ENCODE results near the gene FRAS1. TPM values are rescaled to one million over a fixed set of nuclear protein-coding genes. Genes with fewer than 3 reads are reported as not detected.
"Not testable (repeated sequence)": the region's sequence is repeated elsewhere in the genome, so short reads cannot be mapped to it uniquely, and the experiment has no call there.

Gene FRAS1
- total RNA-seq, 1 donor from 2014 or later: 8.8 TPM

DNA sequence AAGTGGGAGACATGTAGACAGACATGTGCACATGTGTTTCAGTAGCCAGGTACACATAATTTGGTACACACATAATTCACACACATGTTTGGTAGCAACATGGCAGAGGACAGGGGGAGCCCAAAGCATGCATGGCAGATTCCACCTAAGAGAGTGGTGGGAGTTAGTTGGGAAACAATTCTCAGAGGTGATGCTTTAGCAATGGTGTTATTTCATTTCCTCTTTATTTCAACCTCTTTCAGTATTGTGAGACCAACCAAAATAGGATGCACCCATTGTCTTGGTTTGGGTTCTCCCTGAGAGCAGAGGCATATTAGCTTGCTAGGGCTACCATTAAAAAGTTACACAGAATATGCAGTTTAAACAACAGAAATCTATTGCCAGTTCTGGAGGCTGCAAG, 402.2 kb downstream of the FRAS1 start:
- Histone ChIP-seq H3K36me3 (no peaks in the 10 kb centered on the region), H3K27ac (no peak overlapping the region), H3K4me1 (no peaks in the 10 kb centered on the region), H3K27me3 (no peaks in the 10 kb centered on the region), H3K9me3 (no peaks in the 10 kb centered on the region), H3K4me3 (no peak overlapping the region)
- intact Hi-C loops (cut with DNase I): no loop called here
- TF ChIP-seq POLR2A (IDR thresholded peaks at IDR 0.05) (no peak), POLR2AphosphoS5 (IDR thresholded peaks at IDR 0.05; ENCODE audit: insufficient read depth in 1 of 2, low read depth in 1 of 2) (no peak)
- TF ChIP-seq, protein P1, sequence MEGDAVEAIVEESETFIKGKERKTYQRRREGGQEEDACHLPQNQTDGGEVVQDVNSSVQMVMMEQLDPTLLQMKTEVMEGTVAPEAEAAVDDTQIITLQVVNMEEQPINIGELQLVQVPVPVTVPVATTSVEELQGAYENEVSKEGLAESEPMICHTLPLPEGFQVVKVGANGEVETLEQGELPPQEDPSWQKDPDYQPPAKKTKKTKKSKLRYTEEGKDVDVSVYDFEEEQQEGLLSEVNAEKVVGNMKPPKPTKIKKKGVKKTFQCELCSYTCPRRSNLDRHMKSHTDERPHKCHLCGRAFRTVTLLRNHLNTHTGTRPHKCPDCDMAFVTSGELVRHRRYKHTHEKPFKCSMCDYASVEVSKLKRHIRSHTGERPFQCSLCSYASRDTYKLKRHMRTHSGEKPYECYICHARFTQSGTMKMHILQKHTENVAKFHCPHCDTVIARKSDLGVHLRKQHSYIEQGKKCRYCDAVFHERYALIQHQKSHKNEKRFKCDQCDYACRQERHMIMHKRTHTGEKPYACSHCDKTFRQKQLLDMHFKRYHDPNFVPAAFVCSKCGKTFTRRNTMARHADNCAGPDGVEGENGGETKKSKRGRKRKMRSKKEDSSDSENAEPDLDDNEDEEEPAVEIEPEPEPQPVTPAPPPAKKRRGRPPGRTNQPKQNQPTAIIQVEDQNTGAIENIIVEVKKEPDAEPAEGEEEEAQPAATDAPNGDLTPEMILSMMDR (IDR thresholded peaks at IDR 0.05): no peak
- DNase-seq (ENCODE audit: extremely low spot score in 2 of 2): no peak

DNA sequence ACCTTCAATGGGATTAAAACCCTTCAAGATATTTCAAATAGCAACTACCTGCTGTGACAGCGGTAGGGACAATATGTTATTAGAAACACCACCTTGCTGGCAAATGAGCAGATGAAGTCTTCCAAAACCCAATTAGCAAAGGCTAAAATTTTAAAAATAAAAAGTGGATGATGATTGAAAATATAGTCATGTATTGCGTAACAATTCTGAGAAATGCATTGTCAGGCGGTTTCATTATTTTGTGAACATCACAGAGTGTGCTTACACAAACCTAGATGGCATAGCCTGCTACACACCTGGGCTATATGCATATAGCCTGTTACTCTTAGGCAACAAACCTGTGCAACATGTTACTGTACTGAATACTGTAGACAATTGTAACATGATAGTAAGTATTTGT, 403.2 kb downstream of the FRAS1 start:
- no peak overlapping the region for H3K27ac ChIP-seq
- no peaks in the 10 kb centered on the region for H3K4me1 ChIP-seq
- no peak for DNase-seq (ENCODE audit: extremely low spot score in 2 of 2)
- no peaks in the 10 kb centered on the region for H3K9me3 ChIP-seq
- no peaks in the 10 kb centered on the region for H3K36me3 ChIP-seq
- intact Hi-C loops (cut with DNase I): no loop called here
- no peak overlapping the region for H3K4me3 ChIP-seq
- H3K27me3 ChIP-seq: no peaks in the 10 kb centered on the region
- TF ChIP-seq POLR2AphosphoS5 (IDR thresholded peaks at IDR 0.05; ENCODE audit: insufficient read depth in 1 of 2, low read depth in 1 of 2) (no peak), POLR2A (IDR thresholded peaks at IDR 0.05) (no peak)
- TF ChIP-seq, protein P1 (IDR thresholded peaks at IDR 0.05): no peak

DNA sequence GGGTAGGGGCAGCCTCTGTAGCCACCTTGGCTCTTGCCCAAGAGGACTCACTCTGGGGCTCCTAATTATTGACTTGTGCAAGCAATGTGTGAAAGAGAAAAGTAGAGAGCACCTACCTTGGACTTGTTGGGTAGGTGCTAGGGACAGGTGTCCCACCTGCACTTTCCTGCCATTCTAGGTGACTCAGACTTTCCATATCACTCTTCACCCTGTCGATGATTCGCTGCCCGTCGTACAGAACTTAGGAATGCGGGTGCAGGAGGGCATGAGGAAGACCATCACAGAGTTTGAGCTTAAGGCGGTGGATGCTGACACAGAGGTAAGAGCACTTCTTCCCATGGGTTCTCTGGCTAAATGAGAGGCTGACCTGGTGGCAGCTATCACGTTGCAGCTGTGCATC, 407.1 kb downstream of the FRAS1 start:
- H3K4me1 ChIP-seq: no peaks in the 10 kb centered on the region
- intact Hi-C loops (cut with DNase I): no loop called here
- no peaks in the 10 kb centered on the region for H3K36me3 ChIP-seq
- TF ChIP-seq POLR2A (IDR thresholded peaks at IDR 0.05) (no peak), POLR2AphosphoS5 (IDR thresholded peaks at IDR 0.05; ENCODE audit: insufficient read depth in 1 of 2, low read depth in 1 of 2) (no peak)
- TF ChIP-seq, protein P1 (IDR thresholded peaks at IDR 0.05): no peak
- no peak overlapping the region for H3K4me3 ChIP-seq
- DNase-seq (ENCODE audit: extremely low spot score in 2 of 2): no peak
- H3K27ac ChIP-seq: no peak overlapping the region
- H3K27me3 ChIP-seq: no peaks in the 10 kb centered on the region
- H3K9me3 ChIP-seq: no peaks in the 10 kb centered on the region

DNA sequence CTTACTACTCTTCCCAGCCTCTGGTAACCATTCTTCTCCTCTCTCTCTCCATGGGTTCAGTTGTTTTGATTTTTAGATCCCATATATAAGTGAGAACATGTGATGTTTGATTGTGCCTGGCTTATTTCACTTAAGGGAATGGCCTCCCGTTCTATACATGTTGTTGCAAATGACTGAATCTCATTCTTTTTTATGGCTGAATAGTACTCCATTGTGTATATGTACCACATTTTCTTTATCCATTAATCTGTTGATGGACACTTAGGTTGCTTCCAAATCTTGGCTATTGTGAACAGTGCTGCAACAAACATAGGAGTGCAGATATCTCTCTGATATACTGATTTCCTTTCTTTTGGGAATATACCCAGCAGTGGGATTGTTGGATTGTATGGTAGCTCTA, 410.1 kb downstream of the FRAS1 start:
- H3K27me3 ChIP-seq; DNase-seq (ENCODE audit: extremely low spot score in 2 of 2); H3K36me3 ChIP-seq; intact Hi-C loops (cut with DNase I); H3K4me3 ChIP-seq; H3K27ac ChIP-seq; H3K4me1 ChIP-seq; H3K9me3 ChIP-seq: not testable (repeated sequence)

- H3K4me3 ChIP-seq: no peak overlapping the region
- no peaks in the 10 kb centered on the region for H3K27me3 ChIP-seq
- TF ChIP-seq POLR2A (IDR thresholded peaks at IDR 0.05) (no peak), POLR2AphosphoS5 (IDR thresholded peaks at IDR 0.05; ENCODE audit: insufficient read depth in 1 of 2, low read depth in 1 of 2) (no peak)
- TF ChIP-seq, protein P1 (IDR thresholded peaks at IDR 0.05): no peak
- no peak for DNase-seq (ENCODE audit: extremely low spot score in 2 of 2)
- intact Hi-C loops (cut with DNase I): no loop called here
- no peaks in the 10 kb centered on the region for H3K9me3 ChIP-seq
- H3K27ac ChIP-seq: no peak overlapping the region
- no peaks in the 10 kb centered on the region for H3K4me1 ChIP-seq
- H3K36me3 ChIP-seq: no peaks in the 10 kb centered on the region
These were observed 411.1 kb downstream of the FRAS1 start for GRCh38 chr4:78468272-78468671.

Measured in vagina (tissue), 2 donors.